IPS-11a (cell line): ENCODE results near the gene C19orf18.

Experiments used
- H3K4me3 ChIP-seq: one replicate; pipeline ENCODE4 v1.5.1; 2013; ENCODE audit warnings: low read depth, low read length, control low read depth

The C19orf18 gene

DNA sequence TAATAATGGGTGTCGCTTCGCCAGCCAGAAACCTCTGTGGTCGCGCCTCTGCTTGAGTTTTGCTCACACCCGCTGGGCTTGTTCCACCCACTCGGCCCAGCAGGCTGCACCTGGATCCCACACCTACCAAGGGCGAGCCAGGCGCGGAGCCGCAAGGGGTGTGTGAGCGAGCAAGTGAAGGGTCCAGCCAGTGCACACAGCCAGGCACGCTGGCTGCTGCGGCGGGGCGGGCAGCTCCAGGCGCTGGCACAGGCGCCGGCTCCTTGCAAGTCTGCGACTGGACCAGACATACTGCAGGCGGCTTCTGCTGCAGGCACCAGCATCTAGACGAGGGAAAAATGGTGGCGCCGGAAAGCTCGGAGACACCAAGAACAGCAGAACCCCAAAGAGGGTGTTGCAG, 25.0 kb downstream of the C19orf18 start:
- H3K4me3 ChIP-seq: no peak overlapping the region

DNA sequence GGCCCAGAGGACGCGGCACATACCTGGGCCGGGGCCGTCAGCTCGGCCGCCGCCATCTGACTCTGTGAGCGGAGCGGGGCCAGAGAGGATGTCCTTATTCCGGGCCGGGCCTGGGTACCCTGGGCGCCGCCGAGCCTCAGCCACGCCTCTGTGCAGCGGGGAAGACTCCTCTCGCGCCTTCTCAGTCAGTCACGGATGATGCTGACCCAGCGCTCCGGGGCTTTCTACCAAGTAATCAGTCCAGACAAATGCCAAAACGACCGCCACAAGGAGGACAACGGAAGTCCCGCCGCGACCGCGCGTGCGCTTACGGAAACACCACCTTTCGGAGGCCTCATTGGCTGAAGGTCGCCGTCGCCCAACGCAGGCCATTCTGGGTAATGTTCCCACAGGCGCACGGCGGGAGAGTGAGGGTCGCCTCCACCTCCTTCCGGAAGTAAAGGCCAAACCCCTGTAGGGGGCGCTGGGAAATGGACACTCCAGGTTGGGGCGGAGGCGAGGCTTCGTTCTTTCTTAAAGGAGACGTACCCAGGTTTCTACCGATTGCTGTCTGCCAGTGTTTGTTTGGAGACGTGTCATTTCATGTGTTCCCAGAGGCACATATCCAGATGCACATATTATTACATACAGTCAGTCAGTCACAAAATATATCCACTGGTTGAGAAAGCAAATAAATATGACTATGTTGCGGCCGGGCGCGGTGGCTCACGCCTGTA, 26.8 kb downstream of the C19orf18 start, which contains the start of gene ZNF256:
Gene ZNF256, minus strand, starts transcription at position 288 of the 716 bp plus-strand sequence. Its CDS starts 232 bp downstream, at position 56.
- peak within 1 kb of the TSS; percentile 96 for H3K4me3 ChIP-seq

DNA sequence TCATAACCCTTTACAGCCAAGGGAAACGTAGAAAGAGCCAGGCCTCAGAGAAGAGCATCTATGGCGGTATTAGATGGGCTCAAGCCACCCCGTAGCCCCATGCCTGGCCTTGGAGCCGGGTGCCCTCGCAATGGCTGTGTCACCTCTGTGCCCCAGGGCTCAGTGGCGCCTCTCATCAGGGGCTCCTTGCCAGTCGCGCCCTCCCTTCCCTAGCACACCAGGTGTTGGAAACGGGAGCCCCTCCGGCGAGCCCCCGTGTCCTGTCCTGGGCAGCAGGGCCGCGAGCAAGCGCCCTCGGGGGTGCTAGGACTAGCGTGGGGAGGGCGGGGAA, 27.3 kb downstream of the C19orf18 start:
- peak overlapping the region; percentile 96 for H3K4me3 ChIP-seq

DNA sequence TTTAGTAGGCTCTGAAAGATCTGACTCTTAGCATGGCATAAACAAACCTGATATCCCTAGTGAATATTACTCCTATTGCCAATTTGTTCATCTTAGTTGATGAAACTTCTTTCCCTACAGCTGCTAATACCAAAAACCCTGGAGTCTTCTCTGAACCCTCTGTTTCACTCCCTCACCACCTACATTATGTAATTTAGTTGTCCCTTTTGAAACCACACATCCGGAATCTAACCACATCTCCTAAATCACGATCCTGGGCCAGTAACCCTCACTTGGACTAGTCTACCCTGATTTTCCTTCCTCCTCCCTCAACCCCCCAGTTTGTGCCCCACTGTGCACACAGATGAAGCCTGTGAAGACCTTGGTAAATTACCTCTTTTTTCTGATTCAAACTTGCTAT, 28.0 kb downstream of the C19orf18 start:
- H3K4me3 ChIP-seq: peak overlapping the region; percentile 96

DNA sequence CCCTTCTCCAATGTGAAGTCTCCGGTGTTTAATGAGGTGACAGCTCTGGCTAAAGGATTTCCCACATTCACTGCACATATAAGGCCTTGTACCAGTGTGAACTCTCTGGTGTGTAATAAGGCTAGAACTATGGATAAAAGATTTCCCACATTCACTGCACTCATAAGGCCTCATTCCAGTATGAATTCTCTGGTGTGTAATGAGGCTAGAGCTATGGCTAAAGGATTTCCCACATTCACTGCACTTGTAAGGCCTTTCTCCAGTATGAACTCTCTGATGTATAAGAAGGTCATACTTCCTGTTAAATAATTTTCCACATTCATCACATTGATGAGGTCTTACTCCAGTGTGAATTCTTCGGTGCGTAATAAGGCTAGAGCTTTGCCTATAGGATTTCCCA, 32.7 kb downstream of the C19orf18 start:
- no peak overlapping the region for H3K4me3 ChIP-seq

DNA sequence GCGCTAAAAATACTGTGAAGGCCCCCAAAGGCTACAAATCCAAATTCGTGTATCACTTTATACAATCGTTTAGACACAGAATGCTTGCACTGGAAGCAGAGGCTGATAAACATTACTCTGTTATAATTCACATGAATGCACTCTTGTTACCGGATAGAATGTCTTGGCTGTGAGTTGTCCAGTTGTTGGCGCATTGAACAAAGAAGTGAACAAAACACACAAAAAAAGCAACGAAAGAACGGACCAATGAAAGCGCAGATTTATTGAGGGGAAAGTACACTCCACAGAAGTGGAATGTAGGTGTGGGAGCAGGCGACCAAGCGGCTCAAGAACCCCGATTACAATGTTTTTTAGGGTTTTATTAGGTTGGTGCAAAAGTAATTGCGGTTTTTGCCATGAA, 38.6 kb downstream of the C19orf18 start:
- no peak overlapping the region for H3K4me3 ChIP-seq

DNA sequence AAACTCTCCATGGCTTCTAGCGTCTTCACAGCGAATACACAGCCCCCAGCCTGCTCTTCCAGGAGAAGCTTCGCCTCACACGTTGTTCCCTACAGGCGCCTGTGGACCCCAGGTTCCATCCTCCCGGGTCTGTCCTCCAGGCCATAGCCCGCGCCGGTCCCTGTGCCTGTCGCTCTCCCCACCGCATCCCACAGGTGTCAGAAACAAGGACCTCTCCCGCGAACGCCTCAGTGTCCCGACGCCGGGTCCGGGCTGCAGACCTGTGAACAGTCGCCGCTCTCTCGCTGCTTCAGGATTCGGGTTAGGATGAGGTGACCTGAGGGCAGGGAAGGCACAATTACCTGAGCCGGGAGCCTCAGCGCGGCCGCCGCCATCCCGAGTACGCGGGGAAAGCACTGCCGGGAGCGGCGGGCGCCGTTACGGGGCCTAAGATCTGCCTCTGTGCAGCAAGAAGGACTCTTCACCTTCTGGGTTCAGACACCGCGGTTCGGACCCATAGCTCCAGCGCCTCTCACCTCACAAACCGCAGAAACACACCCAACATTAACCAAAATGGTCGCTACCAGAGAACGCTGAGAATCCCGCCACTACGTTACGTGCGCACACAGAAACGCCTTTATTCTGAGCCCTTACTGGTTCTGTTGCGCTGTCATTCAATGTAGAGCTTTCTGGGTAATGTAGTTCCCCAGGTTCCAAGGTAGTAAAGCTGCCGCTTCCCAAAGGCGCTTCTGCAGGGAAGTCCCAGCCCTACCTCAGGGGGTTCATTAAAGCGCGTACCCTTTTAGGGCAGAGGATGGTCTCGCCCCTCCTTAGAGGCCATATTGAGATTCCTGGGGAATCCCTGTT, 39.3 kb downstream of the C19orf18 start, which contains the start of gene ZNF418:
Gene ZNF418, minus strand, starts transcription at position 583 of the 846 bp plus-strand sequence. CDS start 1,580 bp downstream, outside the sequence.
- H3K4me3 ChIP-seq: peak within 1 kb of the TSS; percentile 73

DNA sequence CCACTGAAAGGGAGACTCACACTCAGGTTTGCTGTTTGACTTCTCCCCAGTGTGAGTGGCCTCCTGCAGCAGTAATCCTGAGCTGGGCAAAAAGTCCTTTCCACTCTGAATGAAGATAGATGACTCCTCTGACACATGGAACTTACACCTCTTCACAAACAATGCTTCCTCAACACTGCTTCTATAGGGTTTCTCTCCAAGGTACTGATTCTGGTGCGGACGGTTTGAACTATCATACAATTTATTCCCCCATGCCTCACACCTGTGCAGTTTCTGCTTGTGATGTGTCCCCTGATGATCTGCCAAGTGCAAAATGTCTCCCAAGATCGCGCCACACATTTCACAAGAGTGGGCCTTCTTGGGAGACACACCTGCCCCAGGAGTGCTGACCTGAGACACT, 46.7 kb downstream of the C19orf18 start:
- H3K4me3 ChIP-seq: no peak overlapping the region

DNA sequence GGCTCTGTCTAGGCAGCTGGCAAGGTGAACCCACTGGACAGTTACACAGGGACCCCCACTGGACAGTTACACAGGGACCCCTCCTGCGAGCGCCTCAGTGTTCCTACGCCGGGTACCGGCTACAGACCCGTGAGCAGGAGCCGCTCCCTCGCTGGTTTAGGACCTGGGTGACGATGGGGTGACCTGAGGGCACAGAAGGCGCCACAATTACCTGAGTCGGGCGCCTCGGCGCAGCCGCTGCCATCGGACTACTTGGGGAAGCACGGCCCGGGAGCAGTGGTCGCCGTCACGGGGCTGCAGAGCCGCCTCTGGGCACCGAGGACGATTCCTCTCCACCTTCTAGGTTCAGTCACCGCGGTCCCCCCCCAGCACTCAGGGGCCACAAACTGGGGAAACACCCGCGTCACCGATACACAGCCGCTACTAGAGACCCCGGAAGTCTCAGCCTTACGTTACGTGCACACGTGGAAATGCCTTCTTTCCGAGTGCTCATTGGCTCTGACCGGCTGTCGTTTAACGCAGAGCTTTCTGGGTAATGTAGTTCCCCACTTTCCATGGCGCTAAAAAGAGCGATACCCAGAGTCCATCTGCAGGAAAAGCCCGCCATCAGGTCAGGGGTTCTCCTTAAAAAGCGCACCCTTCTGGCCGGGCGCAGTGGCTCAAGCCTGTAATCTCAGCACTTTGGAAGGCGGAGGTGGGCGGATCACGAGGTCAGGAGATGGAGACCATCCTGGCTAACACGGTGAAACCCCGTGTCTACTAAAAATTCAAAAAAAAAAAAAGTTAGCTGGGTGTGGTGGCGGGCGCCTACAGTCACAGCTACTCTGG, 58.0 kb downstream of the C19orf18 start, which contains the start of gene ZNF417:
Gene ZNF417, minus strand, starts transcription at position 425 of the 828 bp plus-strand sequence. Its CDS starts 181 bp downstream, at position 244.
- peak within 1 kb of the TSS; percentile 78 for H3K4me3 ChIP-seq

DNA sequence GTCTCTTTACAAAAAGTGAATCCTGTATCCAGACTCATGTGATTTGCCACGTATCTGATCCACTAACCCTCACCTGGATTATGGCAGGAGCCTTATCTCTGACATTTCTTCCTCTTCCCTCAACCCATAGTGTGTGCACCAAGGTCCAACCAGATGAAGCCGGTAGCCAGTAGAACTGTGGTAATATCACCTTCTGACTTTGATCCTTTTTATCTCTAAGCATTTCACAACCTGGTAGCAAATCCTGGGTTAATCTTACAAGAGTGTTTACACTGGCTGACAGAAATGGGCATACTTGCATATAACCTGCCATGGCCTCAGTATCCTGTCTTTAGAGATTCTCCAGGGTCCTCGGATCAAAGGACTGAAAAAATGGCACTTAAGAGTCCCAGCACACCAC, 59.8 kb downstream of the C19orf18 start:
- no peak overlapping the region for H3K4me3 ChIP-seq
